ENCODE results near the gene OTX1.

Gene OTX1

GRCh38 chr2:63047321-63048279 lies 3.0 kb upstream of the OTX1 start:
- DNase-seq, result no peak

DNA sequence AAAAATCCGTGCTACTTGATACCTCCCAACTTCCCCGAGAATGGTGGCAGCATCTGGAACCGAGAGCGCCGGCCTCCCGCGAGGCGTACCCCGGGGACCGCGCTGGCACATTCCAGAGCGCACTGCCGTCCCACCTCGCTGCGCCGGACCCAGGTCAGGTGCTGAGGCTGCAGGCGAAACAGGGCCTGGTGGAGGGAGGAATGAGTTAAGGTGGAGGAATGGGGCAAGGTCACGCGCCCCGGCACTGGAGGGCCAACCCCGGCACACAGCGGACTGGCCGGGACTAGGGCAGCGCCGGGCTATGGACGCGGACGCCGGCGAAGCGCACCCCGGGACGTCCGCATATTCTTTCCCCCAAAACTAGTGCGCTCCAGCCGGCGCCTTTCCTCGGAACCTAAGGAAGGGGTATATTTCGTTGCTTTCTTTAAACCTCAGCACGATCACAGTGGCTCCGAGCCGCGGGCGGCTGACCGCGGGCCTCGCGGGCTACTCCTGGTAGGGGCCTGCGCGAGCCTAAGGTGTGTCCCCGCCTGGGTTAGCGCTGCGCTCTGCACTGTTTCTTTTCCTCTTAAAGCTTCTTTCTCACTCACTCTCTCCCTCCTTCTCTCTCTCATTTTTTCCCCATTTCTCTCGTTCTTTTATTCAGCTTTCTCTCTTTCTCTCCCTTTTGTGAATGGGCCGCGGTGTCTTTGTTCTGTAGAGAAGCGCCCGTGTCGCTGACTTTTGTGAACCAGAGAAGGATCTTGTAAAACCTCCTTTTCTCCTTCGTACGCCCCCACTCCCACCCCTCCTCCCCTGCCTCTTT lies 2.1 kb upstream of the OTX1 start:
- no peak for DNase-seq

DNA sequence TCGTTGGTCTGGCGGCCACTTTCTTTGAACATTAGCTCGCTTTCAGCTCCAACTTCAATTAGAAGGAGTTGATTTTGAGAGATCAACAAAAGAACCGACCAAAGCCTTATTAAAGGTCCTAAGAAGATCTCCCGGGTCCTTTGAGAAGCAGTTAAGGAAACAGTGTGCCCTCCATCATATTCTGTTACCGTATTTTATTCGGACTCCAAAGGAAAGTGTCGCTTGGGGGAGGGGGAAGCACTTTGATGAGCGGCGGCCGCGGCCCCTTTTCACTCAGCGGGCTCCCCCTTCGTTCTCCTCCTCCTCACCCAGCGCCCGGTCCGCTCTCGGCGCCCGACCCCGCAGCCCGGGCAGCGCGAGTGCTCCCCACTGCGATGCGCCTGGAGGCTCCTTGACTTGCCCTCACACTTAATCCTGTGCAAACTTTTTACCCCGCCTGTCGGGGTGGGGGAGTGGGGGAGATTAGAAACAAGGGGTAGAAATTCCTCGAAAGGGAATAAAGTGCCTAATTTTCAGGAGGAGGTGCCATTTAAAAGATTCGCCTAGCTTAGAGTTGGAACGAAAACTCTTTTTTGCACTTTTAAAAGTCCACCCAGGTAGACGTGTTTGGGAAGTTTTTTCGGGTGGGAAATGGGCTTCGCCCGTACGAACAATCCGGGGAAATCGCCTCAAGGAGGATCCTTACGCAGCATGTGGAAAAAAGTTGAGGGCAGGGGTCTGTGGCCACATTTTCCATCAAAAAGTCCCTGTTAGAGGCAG lies 1.2 kb upstream of the OTX1 start:
- no peak for DNase-seq

DNA sequence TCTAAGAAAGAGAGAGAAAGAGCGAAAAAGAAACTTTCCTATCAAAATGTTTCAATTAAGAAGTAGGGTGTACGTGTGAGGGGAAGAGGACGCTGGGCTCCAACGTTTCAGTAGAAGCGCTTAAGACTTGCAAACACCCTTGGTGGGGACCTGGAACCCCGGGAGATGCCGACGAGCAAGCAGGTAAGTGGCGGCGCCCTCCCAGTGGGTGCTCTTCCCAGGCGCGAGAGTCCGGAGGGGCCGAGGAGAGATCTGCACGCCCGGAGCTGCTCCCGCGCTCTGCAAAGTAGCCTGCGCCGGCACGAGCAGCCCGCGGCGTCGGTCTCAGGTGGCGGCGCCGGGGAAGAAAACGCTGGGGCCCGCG lies 678 bp upstream of the OTX1 start:
- DNase-seq, result no peak

GRCh38 chr2:63051042-63051794 lies 588 bp downstream of the OTX1 start:
- DNase-seq, result no peak

GRCh38 chr2:63051795-63052333 lies 1.2 kb downstream of the OTX1 start:
- DNase-seq, result no peak

DNA sequence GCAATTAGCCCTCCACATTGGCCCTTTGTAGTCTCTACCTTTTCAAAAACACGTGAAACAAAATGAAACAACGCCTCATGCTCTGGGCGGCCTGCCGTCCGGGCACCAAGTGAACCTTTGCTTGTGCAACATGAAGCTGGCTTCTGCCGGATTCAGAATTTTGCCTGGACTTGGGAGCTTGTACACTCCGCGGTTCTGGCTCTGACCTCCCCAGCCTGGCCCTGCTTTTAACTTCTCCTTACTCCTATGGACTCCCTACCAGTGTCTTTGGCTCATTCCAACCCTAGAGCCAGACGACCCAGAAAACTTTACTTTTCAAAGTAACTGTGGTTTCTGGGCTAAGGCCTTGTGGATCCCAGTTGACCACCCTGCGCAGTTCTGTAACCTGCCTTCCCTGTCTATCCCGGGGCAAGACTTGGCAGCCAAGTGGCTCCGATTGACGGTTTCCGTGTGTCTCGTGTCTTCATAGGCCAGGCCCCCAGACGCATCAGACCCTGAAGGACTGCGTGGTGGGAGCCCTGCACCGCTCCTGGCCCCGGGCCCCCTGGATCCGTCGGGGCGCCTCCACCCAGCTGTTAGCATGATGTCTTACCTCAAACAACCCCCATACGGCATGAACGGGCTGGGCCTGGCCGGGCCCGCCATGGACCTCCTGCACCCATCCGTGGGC lies 1.9 kb downstream of the OTX1 start:
- no peak for DNase-seq

DNA sequence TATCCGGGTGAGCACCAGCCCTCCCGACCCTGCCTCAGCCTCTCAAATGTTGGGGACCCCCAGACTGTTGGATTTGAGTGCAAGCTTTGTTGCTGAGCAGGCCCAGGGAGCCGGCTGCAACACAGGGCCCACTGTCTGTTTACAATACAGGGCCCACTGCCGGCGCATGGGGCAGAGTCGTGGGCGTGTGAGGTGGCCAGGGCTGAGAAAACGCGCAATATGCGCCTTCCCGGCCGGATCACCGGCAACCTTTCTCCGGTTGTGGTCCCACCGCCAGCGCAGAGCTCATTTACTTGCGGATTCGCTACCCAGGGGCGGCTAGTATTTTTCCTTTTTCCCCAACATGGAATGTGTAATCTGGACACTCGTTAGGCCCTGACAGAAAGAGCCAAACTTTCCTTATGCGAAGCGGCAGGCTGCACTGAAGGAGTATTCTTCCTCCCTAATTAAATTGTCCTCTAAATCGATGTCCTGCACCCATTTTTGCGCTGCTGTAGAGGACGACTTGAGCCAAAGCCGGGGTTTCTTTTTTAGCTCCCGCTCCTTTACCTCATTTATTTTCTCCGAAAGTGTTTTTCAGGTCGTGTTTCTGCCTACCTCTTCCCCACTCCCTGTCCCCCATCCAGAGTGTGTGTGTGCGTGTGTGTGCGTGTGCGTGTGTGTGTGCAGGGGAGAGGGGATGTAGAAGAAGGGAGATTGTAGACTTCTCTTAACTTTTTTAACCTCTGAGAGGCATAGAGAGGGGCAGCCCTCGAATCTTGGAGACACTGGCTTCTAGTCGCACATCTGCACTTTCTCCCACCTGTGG lies 2.7 kb downstream of the OTX1 start:
- no peak for DNase-seq

- no peak for DNase-seq
Measured at GRCh38 chr2:63053889-63054602, 3.4 kb downstream of the OTX1 start.

DNA sequence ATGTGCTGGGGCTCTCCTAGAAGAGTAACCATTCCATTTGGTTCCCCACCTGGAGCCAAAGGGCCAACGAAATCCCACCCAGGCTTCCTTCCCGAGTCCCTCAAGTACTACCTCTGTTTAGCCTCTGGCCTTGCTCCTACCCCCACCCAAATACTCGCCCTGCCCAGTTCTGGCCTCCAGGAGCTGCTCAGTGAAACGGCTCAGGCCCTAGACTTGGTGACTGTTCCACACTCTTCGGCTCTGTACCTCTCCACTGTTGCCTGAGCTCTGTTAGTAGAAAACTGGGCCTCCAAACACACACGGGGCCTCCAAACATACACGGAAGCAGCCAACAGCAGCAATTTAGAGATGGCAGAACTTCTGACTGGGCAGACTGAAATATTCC lies 4.2 kb downstream of the OTX1 start:
- no peak for DNase-seq

DNA sequence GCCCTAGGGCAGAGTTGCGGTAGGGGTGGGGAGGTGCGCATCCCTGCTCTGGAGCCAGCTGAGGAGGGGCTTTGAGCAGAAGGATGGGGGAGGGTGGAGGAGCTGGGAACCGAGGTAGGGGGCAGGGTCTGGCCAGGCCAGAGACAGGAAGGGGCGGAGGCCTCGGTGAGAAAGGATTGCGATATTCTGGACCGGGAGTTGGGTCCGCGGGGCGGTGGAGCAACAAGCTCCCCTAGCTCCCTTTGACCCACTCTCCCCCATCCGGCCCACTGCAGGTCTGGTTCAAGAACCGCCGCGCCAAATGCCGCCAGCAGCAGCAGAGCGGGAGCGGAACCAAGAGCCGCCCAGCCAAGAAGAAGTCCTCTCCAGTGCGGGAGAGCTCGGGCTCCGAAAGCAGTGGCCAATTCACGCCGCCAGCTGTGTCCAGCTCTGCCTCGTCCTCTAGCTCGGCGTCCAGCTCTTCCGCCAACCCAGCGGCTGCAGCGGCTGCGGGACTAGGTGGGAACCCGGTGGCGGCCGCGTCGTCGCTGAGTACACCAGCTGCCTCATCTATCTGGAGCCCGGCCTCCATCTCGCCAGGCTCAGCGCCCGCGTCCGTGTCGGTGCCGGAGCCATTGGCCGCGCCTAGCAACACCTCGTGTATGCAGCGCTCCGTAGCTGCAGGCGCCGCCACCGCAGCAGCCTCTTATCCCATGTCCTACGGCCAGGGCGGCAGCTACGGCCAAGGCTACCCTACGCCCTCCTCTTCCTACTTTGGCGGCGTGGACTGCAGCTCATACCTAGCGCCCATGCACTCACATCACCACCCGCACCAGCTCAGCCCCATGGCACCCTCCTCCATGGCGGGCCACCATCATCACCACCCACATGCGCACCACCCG lies 4.8 kb downstream of the OTX1 start:
- DNase-seq, result no peak

DNA sequence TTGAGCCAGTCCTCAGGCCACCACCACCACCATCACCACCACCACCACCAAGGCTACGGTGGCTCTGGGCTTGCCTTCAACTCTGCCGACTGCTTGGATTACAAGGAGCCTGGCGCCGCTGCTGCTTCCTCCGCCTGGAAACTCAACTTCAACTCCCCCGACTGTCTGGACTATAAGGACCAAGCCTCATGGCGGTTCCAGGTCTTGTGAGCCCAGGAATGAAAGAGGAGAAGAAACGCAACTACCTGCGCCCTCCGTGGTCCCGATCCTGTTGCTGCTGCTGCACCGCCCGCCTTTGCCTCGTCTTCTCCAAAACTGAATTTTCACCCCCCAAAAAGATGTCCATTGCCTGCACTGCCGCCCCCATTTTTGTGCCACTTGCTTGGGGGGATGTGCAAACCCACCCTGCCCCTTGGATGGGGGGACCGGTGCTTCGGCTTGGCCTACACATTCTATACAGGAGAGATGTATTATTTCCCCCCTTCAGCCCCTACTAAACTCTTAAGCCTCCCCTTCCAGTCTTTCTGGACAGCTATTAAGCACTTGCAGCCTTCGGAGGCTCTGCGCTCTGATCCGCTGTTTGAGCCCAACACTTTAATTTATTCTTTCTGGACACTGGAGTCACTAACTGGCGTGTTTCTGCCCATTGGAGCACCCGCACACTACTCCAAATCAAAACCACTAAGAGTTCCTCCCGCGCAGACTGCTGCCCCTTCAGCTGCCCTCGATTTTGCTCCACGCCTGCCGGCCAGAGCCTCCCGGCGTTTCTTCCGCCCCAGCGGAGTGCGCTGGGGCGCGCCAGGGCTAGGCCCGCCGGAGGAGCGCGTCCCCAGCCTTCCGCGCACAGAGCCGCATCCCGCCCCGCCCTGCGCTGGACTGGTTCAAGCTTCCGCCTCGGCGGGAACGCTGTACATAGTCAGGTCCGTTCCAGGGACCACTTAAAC lies 5.7 kb downstream of the OTX1 start:
- DNase-seq, result no peak

DNA sequence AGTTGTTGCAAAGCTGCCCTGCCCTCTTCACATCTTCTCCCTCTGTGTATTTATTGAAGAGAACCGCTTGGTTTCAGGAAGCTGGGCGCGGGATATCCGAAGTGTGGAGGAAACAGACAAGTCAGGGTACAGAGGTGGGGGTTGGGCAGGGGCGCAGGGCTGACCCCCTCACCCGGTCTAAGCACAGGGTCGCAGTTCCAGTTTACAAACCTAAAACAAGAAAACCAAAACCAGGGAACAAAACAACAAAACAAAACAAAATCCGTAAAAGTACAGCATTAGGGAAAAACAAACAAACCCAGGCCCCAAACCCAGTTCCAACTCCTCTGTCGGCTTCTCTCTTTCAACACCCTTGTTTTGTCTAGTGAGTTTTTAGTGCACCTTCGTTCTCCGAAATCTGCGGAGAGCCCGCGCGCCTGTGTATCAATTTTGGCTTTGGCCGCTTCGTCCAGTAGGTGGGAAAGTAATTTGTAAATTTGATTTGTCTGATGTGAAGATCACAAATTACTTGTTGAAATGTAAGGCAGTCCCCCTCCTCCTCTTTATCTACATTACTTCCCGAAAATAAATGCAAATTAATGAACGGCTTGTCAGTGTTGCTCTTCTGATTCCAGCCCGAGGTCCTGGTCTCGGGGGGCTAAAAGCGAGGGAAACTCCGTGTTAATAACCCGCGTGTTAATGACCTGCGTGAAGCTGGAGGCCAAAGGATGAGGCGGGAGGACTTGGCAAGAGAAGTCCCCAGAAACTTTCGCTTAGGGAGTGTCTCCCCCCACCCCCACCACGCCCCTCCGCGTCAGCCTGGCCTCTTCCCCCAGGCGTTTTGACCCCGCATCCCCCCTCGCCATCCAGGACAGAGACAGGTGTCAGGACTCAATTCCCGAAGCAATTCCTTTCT lies 6.9 kb downstream of the OTX1 start:
- no peak for DNase-seq

- DNase-seq, result no peak
Measured at GRCh38 chr2:63058144-63058920, 7.7 kb downstream of the OTX1 start.

DNA sequence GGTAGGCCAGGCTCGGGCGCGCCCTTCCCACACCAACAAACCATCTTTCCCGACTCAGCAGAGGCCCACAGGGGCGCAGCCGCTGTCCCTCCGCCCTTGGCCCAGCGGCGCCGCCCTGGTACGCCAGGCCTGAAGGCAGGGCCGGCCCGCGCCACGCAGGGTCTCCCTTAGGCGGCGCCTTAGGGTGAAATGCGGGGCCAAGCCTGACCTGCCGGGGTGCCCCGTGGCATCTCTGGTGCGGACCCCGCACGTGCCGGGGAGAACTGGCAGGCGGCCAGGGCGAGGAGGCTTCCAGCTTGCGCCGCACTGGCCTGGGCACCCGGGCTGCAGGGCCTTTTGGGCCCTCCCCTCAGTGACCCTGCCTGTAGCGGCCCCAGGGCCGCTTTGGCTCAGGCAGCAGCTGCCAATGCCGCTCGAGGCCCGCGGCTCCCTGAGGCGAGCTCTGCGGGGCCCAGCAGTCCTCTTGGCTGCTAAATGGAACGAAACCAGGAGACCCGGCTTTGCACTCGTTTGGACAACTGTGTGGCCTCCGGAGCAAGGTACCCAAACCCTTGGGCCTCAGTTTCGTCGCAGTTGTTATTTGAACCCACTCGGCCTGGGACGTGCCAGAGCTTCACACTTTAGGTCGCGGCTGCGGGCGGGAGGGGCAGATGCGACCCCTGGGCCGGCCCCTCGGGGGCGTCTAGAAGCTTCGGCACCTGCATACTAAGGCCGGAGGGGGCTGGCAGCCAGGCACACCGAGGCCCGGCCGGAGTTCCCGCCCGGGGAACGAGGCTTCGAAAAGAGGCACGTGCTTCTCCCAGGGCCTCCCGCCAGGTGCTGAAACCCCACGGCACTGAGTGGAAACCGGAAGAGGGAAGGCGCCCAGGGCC lies 8.5 kb downstream of the OTX1 start:
- no peak for DNase-seq
